Trophoblast cell (in vitro differentiated cells and primary cell): Measurements from ENCODE around the gene ENTR1.

Experiments used
- DNase-seq, 2 donors: peaks; one replicate each; pipeline ENCODE4 v3.0.0-alpha.2; 2016
- H2AFZ ChIP-seq: 2 replicates; pipeline ENCODE4 v1.6.1; 2013; ENCODE audit warnings: low read length, moderate library complexity, mild to moderate bottlenecking; ENCODE audit not compliant: insufficient read depth, poor library complexity
- H2AK5ac ChIP-seq: 2 replicates; pipeline ENCODE4 v1.6.1; 2013; ENCODE audit warnings: mild to moderate bottlenecking, low read length
- H2BK120ac ChIP-seq: 2 replicates; pipeline ENCODE4 v1.6.1; 2013; ENCODE audit warnings: low read length, mild to moderate bottlenecking, moderate library complexity; ENCODE audit not compliant: insufficient read depth, poor library complexity
- H2BK12ac ChIP-seq: 2 replicates; pipeline ENCODE4 v1.6.1; 2013; ENCODE audit warnings: mild to moderate bottlenecking, low read length, moderate library complexity
- H2BK5ac ChIP-seq: 2 replicates; pipeline ENCODE4 v1.6.1; 2013; ENCODE audit warnings: low read length, low read depth, moderate library complexity, mild to moderate bottlenecking; ENCODE audit not compliant: poor library complexity
- H3K14ac ChIP-seq: 2 replicates; pipeline ENCODE4 v1.6.1; 2013; ENCODE audit warnings: mild to moderate bottlenecking, low read length
- H3K18ac ChIP-seq: 2 replicates; pipeline ENCODE4 v1.6.1; 2013; ENCODE audit warnings: mild to moderate bottlenecking, low read length
- H3K23ac ChIP-seq: 2 replicates; pipeline ENCODE4 v1.6.1; 2013; ENCODE audit warnings: low read length
- H3K27ac ChIP-seq: 2 replicates; pipeline ENCODE4 v1.5.1; 2013; ENCODE audit warnings: low read depth, mild to moderate bottlenecking, inconsistent platforms, low read length, moderate library complexity
- H3K27me3 ChIP-seq: 2 replicates; pipeline ENCODE4 v1.6.1; 2013; ENCODE audit warnings: inconsistent platforms, mild to moderate bottlenecking, low read length, moderate library complexity; ENCODE audit not compliant: insufficient read depth
- H3K36me3 ChIP-seq, 2 experiments: 1 replicate in 1 of 2; 2 replicates in 1 of 2; pipeline ENCODE4 v1.6.1; 2013; ENCODE audit warnings: low read length in 2 of 2, mild to moderate bottlenecking in 2 of 2, moderate library complexity in 1 of 2; ENCODE audit not compliant: insufficient read depth in 2 of 2, control insufficient read depth in 1 of 2
- H3K4ac ChIP-seq: 2 replicates; pipeline ENCODE4 v1.6.1; 2013; ENCODE audit warnings: low read depth, mild to moderate bottlenecking, low read length, moderate library complexity
- H3K4me1 ChIP-seq, 2 experiments: 1 replicate in 1 of 2; 2 replicates in 1 of 2; pipeline ENCODE4 v1.6.1; 2013; ENCODE audit warnings: low read length in 2 of 2, mild to moderate bottlenecking in 2 of 2, moderate library complexity in 1 of 2; ENCODE audit not compliant: insufficient read depth in 2 of 2, control insufficient read depth in 1 of 2
- H3K4me2 ChIP-seq: 2 replicates; pipeline ENCODE4 v1.6.1; 2013; ENCODE audit warnings: inconsistent platforms, mild to moderate bottlenecking, low read length, moderate library complexity
- H3K4me3 ChIP-seq: 2 replicates; pipeline ENCODE4 v1.5.1; 2013; ENCODE audit warnings: mild to moderate bottlenecking, low read depth, low read length, inconsistent platforms
- H3K79me1 ChIP-seq: one replicate; pipeline ENCODE4 v1.6.1; 2013; ENCODE audit warnings: low read length
- H3K79me2 ChIP-seq: 2 replicates; pipeline ENCODE4 v1.6.1; 2013; ENCODE audit warnings: low read length, mild to moderate bottlenecking; ENCODE audit not compliant: control insufficient read depth, insufficient read depth, poor library complexity
- H3K9ac ChIP-seq: 2 replicates; pipeline ENCODE4 v1.6.1; 2013; ENCODE audit warnings: mild to moderate bottlenecking, low read length
- H3K9me3 ChIP-seq: 2 replicates; pipeline ENCODE4 v1.6.1; 2013; ENCODE audit warnings: low read depth, mild to moderate bottlenecking, control low read depth, inconsistent platforms, low read length; ENCODE audit not compliant: insufficient read depth
- H4K12ac ChIP-seq: 2 replicates; pipeline ENCODE4 v1.6.1; 2013; ENCODE audit warnings: low read depth, mild to moderate bottlenecking, low read length, moderate library complexity
- H4K8ac ChIP-seq: 2 replicates; pipeline ENCODE4 v1.6.1; 2013; ENCODE audit warnings: low read depth, mild to moderate bottlenecking, low read length, moderate library complexity
- H4K91ac ChIP-seq: one replicate; pipeline ENCODE4 v1.6.1; 2013; ENCODE audit warnings: low read depth, mild to moderate bottlenecking, low read length, moderate library complexity
- WGBS: extraction: QIAGEN DNeasy Blood & Tissue Kit; methylation state at CpG from one replicate; pipeline ENCODE4 v1.1.7; 2013; ENCODE audit warnings: missing lambda C conversion rate; ENCODE audit not compliant: insufficient read length, insufficient coverage; ENCODE audit errors: extremely low coverage; 5-methylcytosine and 5-hydroxymethylcytosine counted together

Gene ENTR1

GRCh38 chr9:136363106-136363948 is 47.1 kb downstream of the ENTR1 start, which contains the start of gene DNLZ:
Gene DNLZ (minus strand): TSS chr9:136363744. CDS start chr9:136363714, 30 bp downstream.
- Histone ChIP-seq H3K4me3 (peak within 1 kb of the TSS; percentile 94), H3K4me1 (peaks cover 8 to 14% of the 10 kb centered on the region in 2 experiments), H3K27ac (peak within 1 kb of the TSS; percentile 65), H3K4ac (peak within 1 kb of the TSS; percentile 20), H3K9me3 (no peaks in the 10 kb centered on the region), H3K79me1 (peaks cover 3% of the 10 kb centered on the region), H2BK5ac (peak within 1 kb of the TSS; percentile 7), H3K9ac (peak within 1 kb of the TSS; percentile 90), H2BK12ac (no peak within 1 kb of the TSS), H3K27me3 (no peaks in the 10 kb centered on the region), H2AK5ac (peak within 1 kb of the TSS; percentile 33), H4K8ac (peak within 1 kb of the TSS; percentile 85), H3K23ac (no peak within 1 kb of the TSS), H2BK120ac (peak within 1 kb of the TSS; percentile 28), H2AFZ (peak within 1 kb of the TSS; percentile 32), H4K12ac (peak within 1 kb of the TSS; percentile 71), H4K91ac (peak within 1 kb of the TSS; percentile 93), H3K79me2 (peaks cover 2% of the 10 kb centered on the region), H3K14ac (peak within 1 kb of the TSS; percentile 70), H3K36me3 (no peaks in the 10 kb centered on the region), H3K4me2 (peak within 1 kb of the TSS; percentile 64), H3K18ac (peak within 1 kb of the TSS; percentile 42)
- no CpG with 5 or more reads among the region's 97 CpGs for WGBS
- peak; percentile 91 to 93 for DNase-seq

- Histone ChIP-seq H3K4ac (no peak overlapping the region), H3K4me2 (no peak overlapping the region), H3K79me1 (peaks cover 3% of the 10 kb centered on the region), H3K4me1 (peaks cover 8 to 14% of the 10 kb centered on the region in 2 experiments), H2BK5ac (no peak overlapping the region), H4K8ac (no peak overlapping the region), H2AFZ (no peak overlapping the region), H3K79me2 (peaks cover 2% of the 10 kb centered on the region), H4K12ac (no peak overlapping the region), H3K14ac (no peak overlapping the region), H2BK12ac (no peak overlapping the region), H3K9ac (no peak overlapping the region), H2AK5ac (no peak overlapping the region), H3K27ac (no peak overlapping the region), H3K27me3 (no peaks in the 10 kb centered on the region), H3K36me3 (peaks cover 8% of the 10 kb centered on the region in 2 experiments), H3K9me3 (no peaks in the 10 kb centered on the region), H3K4me3 (no peak overlapping the region), H2BK120ac (no peak overlapping the region), H3K18ac (no peak overlapping the region), H4K91ac (no peak overlapping the region), H3K23ac (no peak overlapping the region)
- no CpG with 5 or more reads among the region's 6 CpGs for WGBS
- no peak for DNase-seq
These were observed 48.0 kb downstream of the ENTR1 start for GRCh38 chr9:136362450-136362784.

GRCh38 chr9:136361754-136362449 is 48.5 kb downstream of the ENTR1 start:
- Histone ChIP-seq H2BK5ac (no peak overlapping the region), H3K14ac (no peak overlapping the region), H3K18ac (no peak overlapping the region), H3K79me1 (peaks cover 3% of the 10 kb centered on the region), H3K4ac (no peak overlapping the region), H2AFZ (no peak overlapping the region), H3K4me2 (no peak overlapping the region), H3K36me3 (peaks cover 13% of the 10 kb centered on the region in 2 experiments), H3K4me1 (peaks cover 8 to 14% of the 10 kb centered on the region in 2 experiments), H2BK120ac (no peak overlapping the region), H3K79me2 (peaks cover 2% of the 10 kb centered on the region), H4K12ac (no peak overlapping the region), H3K27ac (no peak overlapping the region), H3K23ac (no peak overlapping the region), H3K4me3 (no peak overlapping the region), H3K27me3 (no peaks in the 10 kb centered on the region), H2AK5ac (no peak overlapping the region), H4K91ac (no peak overlapping the region), H3K9me3 (no peaks in the 10 kb centered on the region), H3K9ac (no peak overlapping the region), H2BK12ac (no peak overlapping the region), H4K8ac (no peak overlapping the region)
- no CpG with 5 or more reads among the region's 26 CpGs for WGBS
- DNase-seq = no peak

GRCh38 chr9:136361047-136361753 is 49.2 kb downstream of the ENTR1 start:
- Histone ChIP-seq H4K12ac (no peak overlapping the region), H3K36me3 (peaks cover 19 to 20% of the 10 kb centered on the region in 2 experiments), H2BK120ac (no peak overlapping the region), H3K18ac (no peak overlapping the region), H4K91ac (no peak overlapping the region), H3K23ac (no peak overlapping the region), H2AK5ac (no peak overlapping the region), H3K9ac (no peak overlapping the region), H3K4me3 (no peak overlapping the region), H3K79me1 (peaks cover 3% of the 10 kb centered on the region), H3K9me3 (no peaks in the 10 kb centered on the region), H2BK12ac (no peak overlapping the region), H3K4me2 (no peak overlapping the region), H3K14ac (no peak overlapping the region), H3K4ac (no peak overlapping the region), H4K8ac (no peak overlapping the region), H3K27ac (no peak overlapping the region), H2AFZ (no peak overlapping the region), H3K27me3 (no peaks in the 10 kb centered on the region), H3K4me1 (peaks cover 8 to 14% of the 10 kb centered on the region in 2 experiments), H3K79me2 (peaks cover 2% of the 10 kb centered on the region), H2BK5ac (no peak overlapping the region)
- no peak for DNase-seq
- no CpG with 5 or more reads among the region's 43 CpGs for WGBS
